ENCODE measurements around the gene SLC8A1.

GRCh38 chr2:40315683-40316082 lies 136.2 kb downstream of the SLC8A1 start:
- TF ChIP-seq CTCF (IDR thresholded peaks at IDR 0.05) = no peak
- TF ChIP-seq POLR2A (IDR thresholded peaks at IDR 0.05) = no peak
- TF ChIP-seq POLR2AphosphoS5 (IDR thresholded peaks at IDR 0.05) = no peak
- TF ChIP-seq EP300 (IDR thresholded peaks at IDR 0.05; ENCODE audit: low read depth) = no peak
